ENCODE measurements around the gene GNPTAB. TPM values are rescaled to one million over a fixed set of nuclear protein-coding genes. Genes with fewer than 3 reads are reported as not detected.
"Not testable (repeated sequence)": the region's sequence is repeated elsewhere in the genome, so short reads cannot be mapped to it uniquely, and the experiment has no call there.

Gene GNPTAB
- total and polyA plus RNA-seq, 2 donors (not counting 1 experiment from before 2014, with no cell fraction given): 10.4 to 79.4 TPM

- Histone ChIP-seq H3K4me1 (ENCODE audit: control insufficient read depth in 2 of 2, insufficient read depth in 2 of 2, low read length in 2 of 2) (peaks cover 5 to 11% of the 10 kb centered on the region in 2 donors), H4K20me1 (ENCODE audit: control insufficient read depth, insufficient read depth, low read length, poor library complexity, severe bottlenecking) (no peaks in the 10 kb centered on the region), H3K36me3 (replicated peaks in 1 of 2; ENCODE audit: control extremely low read depth in 1 of 2, control insufficient read depth in 1 of 2, extremely low read depth in 1 of 2, insufficient read depth in 2 of 2, low read length in 1 of 2) (peaks cover 0 to 7% of the 10 kb centered on the region in 2 experiments), H3K9me3 (ENCODE audit: control extremely low read depth in 1 of 3, control insufficient read depth in 2 of 3, insufficient read depth in 1 of 3, low read length in 2 of 3) (peaks cover 0 to 11% (median 0%) of the 10 kb centered on the region in 3 donors), H3K27ac (ENCODE audit: low read length in 2 of 2) (no peak overlapping the region), H3K4me2 (replicated peaks; ENCODE audit: low read depth, low read length, poor library complexity, severe bottlenecking) (no peak overlapping the region), H3K27me3 (replicated peaks in 1 of 4; ENCODE audit: control extremely low read depth in 1 of 4, control insufficient read depth in 3 of 4, insufficient read depth in 4 of 4, low read length in 3 of 4) (no peaks in the 10 kb centered on the region), H2AFZ (ENCODE audit: insufficient read depth, low read depth, low read length, poor library complexity, severe bottlenecking) (no peak overlapping the region), H3K9ac (ENCODE audit: low read length) (no peak overlapping the region), H3K79me2 (ENCODE audit: control insufficient read depth, insufficient read depth, low read length) (no peaks in the 10 kb centered on the region), H3K4me3 (ENCODE audit: control extremely low read depth in 1 of 5, extremely low read depth in 1 of 5, insufficient read depth in 1 of 5, low read depth in 2 of 5, low read length in 4 of 5) (no peak overlapping the region)
- ATAC-seq (ENCODE audit: low read depth) (no peak), DNase-seq (no peak)
- CTCF ChIA-PET: interaction anchor here (0.6 to 0.7 kb wide), 2 partner anchors 95 to 138 kb away, joined by 3 to 4 read pairs; no protein-coding TSS in a partner anchor
- TF ChIP-seq EZH2 (IDR thresholded peaks at IDR 0.05; ENCODE audit: borderline replicate concordance, insufficient read depth, low read depth, low read length, poor library complexity, severe bottlenecking) (no peak), CTCF (IDR thresholded peaks at IDR 0.05) (no peak)
- no peaks in the 10 kb centered on the region for H3K9me3 Mint-ChIP-seq (ENCODE audit: insufficient read depth)
- H3K27ac Mint-ChIP-seq: no peak overlapping the region
- WGBS (ENCODE audit: insufficient coverage): 90% methylated on average over 4 of the region's 6 CpGs
- no peaks in the 10 kb centered on the region for H3K27me3 Mint-ChIP-seq
- no peak overlapping the region for H3K4me3 Mint-ChIP-seq
- peaks cover 22% of the 10 kb centered on the region for H3K4me1 Mint-ChIP-seq
- intact Hi-C loops (cut with micrococcal nuclease): no loop called here
- POLR2A ChIA-PET: no interaction called here
Observed at GRCh38 chr12:101737476-101737875, 93.3 kb downstream of the GNPTAB start.

DNA sequence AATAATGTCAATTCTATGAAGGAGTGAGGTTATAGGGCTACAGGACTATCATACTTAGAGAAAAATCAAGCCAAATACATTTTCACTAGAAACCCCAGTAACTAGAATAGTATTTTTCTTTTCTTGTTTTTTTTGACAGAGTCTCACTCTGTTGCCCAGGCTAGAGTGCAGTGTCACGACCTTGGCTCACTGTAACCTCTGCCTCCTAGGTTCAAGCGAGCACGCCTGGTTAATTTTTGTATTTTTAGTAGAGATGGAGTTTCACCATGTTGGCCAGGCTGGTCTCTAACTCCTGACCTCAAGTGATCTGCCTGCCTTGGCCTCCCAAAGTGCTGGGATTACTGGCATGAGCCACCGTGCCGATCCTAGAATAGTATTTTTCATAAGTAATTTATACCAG, 96.3 kb downstream of the GNPTAB start:
- peaks cover 0 to 11% (median 0%) of the 10 kb centered on the region in 3 donors for H3K9me3 ChIP-seq (ENCODE audit: control extremely low read depth in 1 of 3, control insufficient read depth in 2 of 3, insufficient read depth in 1 of 3, low read length in 2 of 3)
- H3K9me3 Mint-ChIP-seq (ENCODE audit: insufficient read depth); intact Hi-C loops (cut with micrococcal nuclease); H3K27me3 Mint-ChIP-seq; H3K4me3 ChIP-seq (ENCODE audit: control extremely low read depth in 1 of 5, extremely low read depth in 1 of 5, insufficient read depth in 1 of 5, low read depth in 2 of 5, low read length in 4 of 5); DNase-seq; ATAC-seq (ENCODE audit: low read depth); H3K27ac Mint-ChIP-seq; POLR2A ChIA-PET; H3K36me3 ChIP-seq (replicated peaks in 1 of 2; ENCODE audit: control extremely low read depth in 1 of 2, control insufficient read depth in 1 of 2, extremely low read depth in 1 of 2, insufficient read depth in 2 of 2, low read length in 1 of 2); H4K20me1 ChIP-seq (ENCODE audit: control insufficient read depth, insufficient read depth, low read length, poor library complexity, severe bottlenecking); H3K27me3 ChIP-seq (replicated peaks in 1 of 4; ENCODE audit: control extremely low read depth in 1 of 4, control insufficient read depth in 3 of 4, insufficient read depth in 4 of 4, low read length in 3 of 4); H3K4me2 ChIP-seq (replicated peaks; ENCODE audit: low read depth, low read length, poor library complexity, severe bottlenecking); H3K9ac ChIP-seq (ENCODE audit: low read length); H3K4me1 ChIP-seq (ENCODE audit: control insufficient read depth in 2 of 2, insufficient read depth in 2 of 2, low read length in 2 of 2); H3K4me3 Mint-ChIP-seq; H3K79me2 ChIP-seq (ENCODE audit: control insufficient read depth, insufficient read depth, low read length); H2AFZ ChIP-seq (ENCODE audit: insufficient read depth, low read depth, low read length, poor library complexity, severe bottlenecking); H3K27ac ChIP-seq (ENCODE audit: low read length in 2 of 2): not testable (repeated sequence)
- peaks cover 16% of the 10 kb centered on the region for H3K4me1 Mint-ChIP-seq
- WGBS (ENCODE audit: insufficient coverage): no CpG with 5 or more reads among the region's 5 CpGs
- CTCF ChIA-PET: interaction anchor here (1.2 to 2.0 kb wide), 2 partner anchors 8 to 10 kb away, joined by 6 to 8 read pairs; no protein-coding TSS in a partner anchor
